ENCODE results near the gene KCTD16. TPM values are rescaled to one million over a fixed set of nuclear protein-coding genes. Genes with fewer than 3 reads are reported as not detected.

Gene KCTD16
- polyA plus RNA-seq, 1 of the 3 experiments (the other 2 are of a cell fraction) = 0.03 TPM

GRCh38 chr5:144232285-144232684 is 61.6 kb downstream of the KCTD16 start:
- H3K9ac ChIP-seq = no peak overlapping the region
- ChIA-PET CTCF (interaction anchor here (0.5 kb wide), 1 partner anchor 26 kb away, joined by 3 read pairs; no protein-coding TSS in a partner anchor), POLR2A (no interaction called here)
- no peaks in the 10 kb centered on the region for H3K79me2 ChIP-seq (ENCODE audit: insufficient read depth)
- H3K27ac ChIP-seq (ENCODE audit: low read depth in 2 of 2, low read length in 1 of 2) = no peak overlapping the region
- H3K36me3 ChIP-seq (replicated peaks in 1 of 2; ENCODE audit: control insufficient read depth in 1 of 2, insufficient read depth in 2 of 2, low read length in 1 of 2) = no peaks in the 10 kb centered on the region
- no peaks in the 10 kb centered on the region for H3K27me3 ChIP-seq (ENCODE audit: insufficient read depth)
- no peak for TF ChIP-seq CHD2 (IDR thresholded peaks at IDR 0.05; ENCODE audit: low read length, partially characterized antibody)
- TF ChIP-seq FOXM1 (IDR thresholded peaks at IDR 0.05; ENCODE audit: low read depth) = no peak
- no peak for TF ChIP-seq MEF2A (IDR thresholded peaks at IDR 0.05; ENCODE audit: borderline replicate concordance, low read depth)
- no peak for TF ChIP-seq RXRA (IDR thresholded peaks at IDR 0.05; ENCODE audit: borderline replicate concordance, low read depth)
- no peak for TF ChIP-seq CTCF (IDR thresholded peaks at IDR 0.05)
- no peak for TF ChIP-seq RFX5 (IDR thresholded peaks at IDR 0.05; ENCODE audit: low read length)
- no peak for TF ChIP-seq GABPA (IDR thresholded peaks at IDR 0.05; ENCODE audit: low read depth)
- TF ChIP-seq FOSL2 (IDR thresholded peaks at IDR 0.05; ENCODE audit: borderline replicate concordance, low read depth) = no peak
- TF ChIP-seq RCOR1 (IDR thresholded peaks at IDR 0.05; ENCODE audit: low read length) = no peak
- TF ChIP-seq YY1 (IDR thresholded peaks at IDR 0.05; ENCODE audit: low read depth) = no peak
- no peak for TF ChIP-seq SMC3 (IDR thresholded peaks at IDR 0.05; ENCODE audit: low read depth, low read length)
- TF ChIP-seq EP300 (IDR thresholded peaks at IDR 0.05; ENCODE audit: borderline replicate concordance in 1 of 2, low read depth in 1 of 2, low read length in 1 of 2) = no peak
- H4K20me1 ChIP-seq (ENCODE audit: insufficient read depth) = no peaks in the 10 kb centered on the region
- no peaks in the 10 kb centered on the region for H3K9me3 ChIP-seq
- H3K4me1 ChIP-seq (ENCODE audit: control insufficient read depth in 1 of 2, insufficient read depth in 2 of 2, low read depth in 1 of 2, low read length in 1 of 2) = no peaks in the 10 kb centered on the region
- H2AFZ ChIP-seq (ENCODE audit: low read depth) = no peak overlapping the region
- H3K4me2 ChIP-seq = no peak overlapping the region
- DNase-seq = no peak
- H3K9me2 ChIP-seq = no peaks in the 10 kb centered on the region
- no peak overlapping the region for H3K4me3 ChIP-seq (ENCODE audit: low read depth in 2 of 2, low read length in 1 of 2)
- no peaks in the 10 kb centered on the region for H3F3A ChIP-seq (replicated peaks; ENCODE audit: insufficient read depth)
- 41% methylated on average over 5 of the region's 5 CpGs for WGBS (ENCODE audit: low lambda C conversion rate)

GRCh38 chr5:144236499-144236898 is 65.8 kb downstream of the KCTD16 start:
- Histone ChIP-seq H3K4me3 (ENCODE audit: low read depth in 2 of 2, low read length in 1 of 2) (no peak overlapping the region), H3K79me2 (ENCODE audit: insufficient read depth) (no peaks in the 10 kb centered on the region), H3K9ac (no peak overlapping the region), H3K4me1 (ENCODE audit: control insufficient read depth in 1 of 2, insufficient read depth in 2 of 2, low read depth in 1 of 2, low read length in 1 of 2) (no peaks in the 10 kb centered on the region), H3K27me3 (ENCODE audit: insufficient read depth) (no peaks in the 10 kb centered on the region), H3K9me3 (no peaks in the 10 kb centered on the region), H3K9me2 (no peaks in the 10 kb centered on the region), H4K20me1 (ENCODE audit: insufficient read depth) (no peaks in the 10 kb centered on the region), H3K4me2 (no peak overlapping the region), H2AFZ (ENCODE audit: low read depth) (no peak overlapping the region), H3K36me3 (replicated peaks in 1 of 2; ENCODE audit: control insufficient read depth in 1 of 2, insufficient read depth in 2 of 2, low read length in 1 of 2) (no peaks in the 10 kb centered on the region), H3F3A (replicated peaks; ENCODE audit: insufficient read depth) (no peaks in the 10 kb centered on the region), H3K27ac (ENCODE audit: low read depth in 2 of 2, low read length in 1 of 2) (no peak overlapping the region)
- 15% methylated on average over 2 of the region's 2 CpGs for WGBS (ENCODE audit: low lambda C conversion rate)
- DNase-seq = no peak
- TF ChIP-seq RAD21 (IDR thresholded peaks at IDR 0.05; ENCODE audit: low read length) (no peak), USF2 (IDR thresholded peaks at IDR 0.05; ENCODE audit: borderline replicate concordance, low read depth, low read length) (no peak), MEF2A (IDR thresholded peaks at IDR 0.05; ENCODE audit: borderline replicate concordance, low read depth) (no peak), SIN3A (IDR thresholded peaks at IDR 0.05; ENCODE audit: borderline replicate concordance, low read depth, low read length) (no peak), FOXJ3 (CRISPR knock-in tag; IDR thresholded peaks at IDR 0.05) (no peak), NRF1 (IDR thresholded peaks at IDR 0.05; ENCODE audit: low read depth, low read length) (no peak), RFX5 (IDR thresholded peaks at IDR 0.05; ENCODE audit: low read length) (no peak), ZBTB33 (IDR thresholded peaks at IDR 0.05; ENCODE audit: borderline replicate concordance, low read depth) (no peak)
- ChIA-PET POLR2A (no interaction called here), CTCF (no interaction called here)

All from SK-N-SH (cell line).